Lower lobe of right lung (tissue), 2 donors: ENCODE results near the gene KLHL40. TPM values are rescaled to one million over a fixed set of nuclear protein-coding genes. Genes with fewer than 3 reads are reported as not detected.
"Not testable (repeated sequence)": the region's sequence is repeated elsewhere in the genome, so short reads cannot be mapped to it uniquely, and the experiment has no call there.

Experiments
- ATAC-seq, 2 donors: fragments of 200-7000 bp; cut with Tn5 transposase; one replicate each; pipeline ENCODE4 v1.9.1; 2020 to 2022; ENCODE audit warnings: mild to moderate bottlenecking in 2 of 2, moderate library complexity in 2 of 2
- DNase-seq: peaks from one replicate; pipeline ENCODE4 v3.0.0-alpha.2; 2020
- H3K27ac ChIP-seq: fragments of 200-600 bp; one replicate; pipeline ENCODE4 v1.8.0; 2022
- H3K27me3 ChIP-seq: fragments of 200-600 bp; one replicate; pipeline ENCODE4 v1.8.0; 2022; ENCODE audit warnings: low read depth
- H3K36me3 ChIP-seq: fragments of 200-600 bp; one replicate; pipeline ENCODE4 v1.8.0; 2022; ENCODE audit warnings: mild to moderate bottlenecking
- H3K4me1 ChIP-seq: fragments of 200-600 bp; one replicate; pipeline ENCODE4 v1.8.0; 2022
- H3K4me3 ChIP-seq: fragments of 200-600 bp; one replicate; pipeline ENCODE4 v1.8.0; 2022; ENCODE audit warnings: mild to moderate bottlenecking
- H3K9me3 ChIP-seq: fragments of 200-600 bp; one replicate; pipeline ENCODE4 v1.8.0; 2022
- intact Hi-C: fragments of 100-400 bp; cut with DNase I; formaldehyde crosslinking; loops from one replicate; pipeline ENCODE4 v1.11.0; 2022
- total RNA-seq: library from RNA; stranded (reverse); fragmentation: NEBNext Ultra II Directional; extraction: Animal tissue kit (Norgen Biotek cat#: 25700); gene quantifications from one replicate; pipeline ENCODE4 v1.2.1, GENCODE V29; 2021
- TF ChIP-seq, protein P1 (sequence below): fragments of 200-600 bp; IDR thresholded peaks from one replicate; pipeline ENCODE4 v1.8.0; 2022; ENCODE audit warnings: antibody characterized with exemption, mild to moderate bottlenecking
- donor health status: DM: no; HTN: yes; CAD: no; lungs with severe emphysema.

The KLHL40 gene
- total RNA-seq, 1 donor from 2014 or later = not detected

DNA sequence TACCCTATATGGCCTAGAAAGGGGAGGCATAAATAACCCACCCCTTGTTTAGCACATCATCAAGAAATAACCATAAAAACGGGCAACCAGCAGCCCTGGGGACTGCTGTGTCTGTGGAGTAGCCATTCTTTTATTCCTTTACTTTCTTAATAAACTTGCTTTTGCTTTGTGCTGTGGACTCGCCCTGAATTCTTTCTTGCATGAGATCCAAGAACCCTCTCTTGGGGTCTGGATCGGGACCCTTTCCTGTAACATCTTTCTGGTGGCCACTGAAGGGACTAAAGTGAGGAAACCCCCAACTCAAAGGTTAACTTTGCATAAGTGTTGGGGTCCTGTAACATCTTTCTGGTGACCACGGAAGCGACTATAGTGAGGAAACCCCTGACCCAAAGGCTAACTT is 33.0 kb downstream of the KLHL40 start:
- H3K27me3 ChIP-seq = no peaks in the 10 kb centered on the region
- no peaks in the 10 kb centered on the region for H3K4me1 ChIP-seq
- no peak overlapping the region for H3K4me3 ChIP-seq
- DNase-seq (no peak), ATAC-seq (no peak)
- H3K27ac ChIP-seq = no peak overlapping the region
- H3K36me3 ChIP-seq = no peaks in the 10 kb centered on the region
- TF ChIP-seq, protein P1, sequence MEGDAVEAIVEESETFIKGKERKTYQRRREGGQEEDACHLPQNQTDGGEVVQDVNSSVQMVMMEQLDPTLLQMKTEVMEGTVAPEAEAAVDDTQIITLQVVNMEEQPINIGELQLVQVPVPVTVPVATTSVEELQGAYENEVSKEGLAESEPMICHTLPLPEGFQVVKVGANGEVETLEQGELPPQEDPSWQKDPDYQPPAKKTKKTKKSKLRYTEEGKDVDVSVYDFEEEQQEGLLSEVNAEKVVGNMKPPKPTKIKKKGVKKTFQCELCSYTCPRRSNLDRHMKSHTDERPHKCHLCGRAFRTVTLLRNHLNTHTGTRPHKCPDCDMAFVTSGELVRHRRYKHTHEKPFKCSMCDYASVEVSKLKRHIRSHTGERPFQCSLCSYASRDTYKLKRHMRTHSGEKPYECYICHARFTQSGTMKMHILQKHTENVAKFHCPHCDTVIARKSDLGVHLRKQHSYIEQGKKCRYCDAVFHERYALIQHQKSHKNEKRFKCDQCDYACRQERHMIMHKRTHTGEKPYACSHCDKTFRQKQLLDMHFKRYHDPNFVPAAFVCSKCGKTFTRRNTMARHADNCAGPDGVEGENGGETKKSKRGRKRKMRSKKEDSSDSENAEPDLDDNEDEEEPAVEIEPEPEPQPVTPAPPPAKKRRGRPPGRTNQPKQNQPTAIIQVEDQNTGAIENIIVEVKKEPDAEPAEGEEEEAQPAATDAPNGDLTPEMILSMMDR = no peak
- H3K9me3 ChIP-seq = no peaks in the 10 kb centered on the region
- intact Hi-C loops = no loop called here

DNA sequence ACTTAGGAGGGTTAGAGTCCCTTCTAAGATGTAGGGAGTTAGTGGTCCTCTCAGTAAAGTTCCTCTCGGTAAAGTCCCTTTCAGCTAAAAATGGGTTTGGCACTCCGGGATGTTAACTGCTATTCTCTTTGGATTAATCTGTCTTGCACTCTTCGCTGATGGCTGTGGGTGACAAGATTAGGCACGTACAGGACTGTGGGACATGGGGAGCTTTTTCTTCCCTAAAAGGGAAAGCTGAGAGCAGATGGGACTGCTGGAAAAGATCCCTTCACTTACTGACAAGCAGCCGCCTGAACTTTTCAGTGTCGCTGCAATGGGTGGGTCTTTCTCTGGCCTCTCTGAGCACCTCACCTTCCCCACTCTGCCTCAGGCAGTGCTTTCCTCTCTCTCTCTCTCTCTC is 33.7 kb downstream of the KLHL40 start:
- H3K4me1 ChIP-seq = no peaks in the 10 kb centered on the region
- DNase-seq (no peak), ATAC-seq (no peak)
- H3K9me3 ChIP-seq = no peaks in the 10 kb centered on the region
- no peaks in the 10 kb centered on the region for H3K27me3 ChIP-seq
- H3K36me3 ChIP-seq = no peaks in the 10 kb centered on the region
- TF ChIP-seq, protein P1 = no peak
- intact Hi-C loops = no loop called here
- H3K27ac ChIP-seq = no peak overlapping the region
- H3K4me3 ChIP-seq = no peak overlapping the region

DNA sequence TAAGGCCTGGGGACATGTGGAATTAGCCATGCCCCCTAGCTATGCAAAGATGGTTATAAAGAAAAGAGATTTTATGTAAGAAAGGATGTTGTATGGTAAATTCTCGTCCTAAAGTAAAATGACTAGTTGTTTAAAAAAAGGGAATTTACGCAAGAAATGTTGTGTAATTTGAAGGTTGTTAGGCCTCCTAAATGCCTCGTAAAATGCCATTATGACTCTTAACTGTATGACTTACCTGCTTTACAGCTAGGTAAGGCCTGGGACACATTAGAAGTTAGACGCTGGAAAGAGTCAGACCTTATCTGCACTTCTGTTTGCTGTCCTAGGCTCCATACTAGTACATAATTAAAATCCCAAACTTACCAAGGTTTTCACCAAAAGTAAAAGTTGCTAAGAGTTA is 34.8 kb downstream of the KLHL40 start:
- H3K9me3 ChIP-seq = no peaks in the 10 kb centered on the region
- no peak for DNase-seq
- no peaks in the 10 kb centered on the region for H3K27me3 ChIP-seq
- no peak overlapping the region for H3K4me3 ChIP-seq
- no peaks in the 10 kb centered on the region for H3K36me3 ChIP-seq
- intact Hi-C loops = no loop called here
- H3K4me1 ChIP-seq = no peaks in the 10 kb centered on the region
- TF ChIP-seq, protein P1 = no peak
- no peak overlapping the region for H3K27ac ChIP-seq
- no peak for ATAC-seq

DNA sequence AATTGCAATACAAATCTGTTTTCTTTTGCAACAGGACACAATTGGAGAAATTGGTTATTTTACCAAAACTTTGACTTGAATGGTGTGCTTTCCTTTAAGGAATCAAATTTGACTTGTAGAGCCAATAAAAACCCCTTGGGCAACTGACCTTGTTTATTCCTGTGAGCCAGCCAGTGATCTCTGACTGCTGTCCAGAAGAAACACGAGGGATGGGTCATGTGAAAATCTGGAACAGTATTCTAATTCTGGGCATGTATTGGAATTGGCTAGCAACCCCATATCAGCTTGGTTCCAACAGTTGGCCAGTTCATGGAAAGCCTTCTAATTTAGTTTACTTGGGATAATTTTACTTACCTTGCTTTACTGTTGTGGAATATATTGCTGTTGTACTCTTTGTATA is 36.4 kb downstream of the KLHL40 start:
- TF ChIP-seq, protein P1 = no peak
- Histone ChIP-seq H3K4me3 (no peak overlapping the region), H3K36me3 (no peaks in the 10 kb centered on the region), H3K27me3 (no peaks in the 10 kb centered on the region), H3K27ac (no peak overlapping the region), H3K9me3 (no peaks in the 10 kb centered on the region), H3K4me1 (no peaks in the 10 kb centered on the region)
- ATAC-seq (no peak), DNase-seq (no peak)
- intact Hi-C loops = no loop called here

DNA sequence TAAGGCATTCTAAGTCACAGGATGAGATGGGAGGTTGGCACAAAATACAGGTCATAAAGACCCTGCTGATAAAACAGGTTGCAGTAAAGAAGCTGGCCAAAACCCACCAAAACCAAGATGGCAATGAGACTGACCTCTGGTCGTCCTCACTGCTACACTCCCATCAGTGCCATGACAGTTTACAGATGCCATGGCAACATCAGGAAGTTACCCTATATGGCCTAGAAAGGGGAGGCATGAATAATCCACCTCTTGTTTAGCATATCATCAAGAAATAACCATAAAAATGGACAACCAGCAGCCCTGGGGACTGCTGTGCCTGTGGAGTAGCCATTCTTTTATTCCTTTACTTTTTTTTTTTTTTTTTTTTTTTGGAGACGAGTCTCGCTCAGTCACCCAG is 37.1 kb downstream of the KLHL40 start:
- H3K27me3 ChIP-seq, intact Hi-C loops, H3K4me3 ChIP-seq, DNase-seq, H3K9me3 ChIP-seq, H3K27ac ChIP-seq, H3K36me3 ChIP-seq, H3K4me1 ChIP-seq, ATAC-seq: not testable (repeated sequence)

DNA sequence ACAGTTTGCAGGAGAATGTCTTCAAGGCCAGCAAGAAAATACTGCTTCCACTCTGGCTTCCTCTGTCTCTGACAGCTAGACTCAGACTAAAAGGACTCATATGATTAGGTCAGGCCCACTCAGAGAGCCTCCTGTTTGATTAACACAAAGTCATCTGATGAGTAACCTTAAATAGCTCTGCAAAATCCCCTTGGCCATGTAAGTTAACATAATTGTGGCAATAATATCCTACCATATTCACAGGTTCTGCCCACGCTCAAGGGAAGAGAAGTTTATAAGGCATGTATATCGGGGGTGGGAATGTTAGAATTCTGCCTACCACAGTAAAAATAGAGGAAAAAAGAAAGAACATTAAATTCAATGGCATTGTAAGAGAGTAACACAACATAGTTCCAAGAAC is 37.9 kb downstream of the KLHL40 start:
- TF ChIP-seq, protein P1 = no peak
- Histone ChIP-seq H3K27ac (no peak overlapping the region), H3K4me1 (no peaks in the 10 kb centered on the region), H3K27me3 (no peaks in the 10 kb centered on the region), H3K4me3 (no peak overlapping the region), H3K9me3 (no peaks in the 10 kb centered on the region), H3K36me3 (no peaks in the 10 kb centered on the region)
- DNase-seq (no peak), ATAC-seq (no peak)
- intact Hi-C loops = no loop called here
